ENCODE data around the gene TM7SF3. TPM values are rescaled to one million over a fixed set of nuclear protein-coding genes. Genes with fewer than 3 reads are reported as not detected.
"Not testable (repeated sequence)": the region's sequence is repeated elsewhere in the genome, so short reads cannot be mapped to it uniquely, and the experiment has no call there.

Gene TM7SF3
- total RNA-seq, 4 donors from 2014 or later: 40.1 to 87.5 (median 64.4) TPM

GRCh38 chr12:27024291-27024690, 10.1 kb upstream of the TM7SF3 start:
- no peak for ATAC-seq
- Histone ChIP-seq H3K4me3 (no peak overlapping the region), H3K27me3 (no peaks in the 10 kb centered on the region), H3K27ac (no peak overlapping the region), H3K36me3 (peaks cover 10 to 26% of the 10 kb centered on the region in 2 donors), H3K4me1 (peaks cover 9 to 33% (median 10%) of the 10 kb centered on the region in 3 donors), H3K9me3 (no peaks in the 10 kb centered on the region)
- TF ChIP-seq EP300 (IDR thresholded peaks at IDR 0.05): no peak
- TF ChIP-seq, protein P1, sequence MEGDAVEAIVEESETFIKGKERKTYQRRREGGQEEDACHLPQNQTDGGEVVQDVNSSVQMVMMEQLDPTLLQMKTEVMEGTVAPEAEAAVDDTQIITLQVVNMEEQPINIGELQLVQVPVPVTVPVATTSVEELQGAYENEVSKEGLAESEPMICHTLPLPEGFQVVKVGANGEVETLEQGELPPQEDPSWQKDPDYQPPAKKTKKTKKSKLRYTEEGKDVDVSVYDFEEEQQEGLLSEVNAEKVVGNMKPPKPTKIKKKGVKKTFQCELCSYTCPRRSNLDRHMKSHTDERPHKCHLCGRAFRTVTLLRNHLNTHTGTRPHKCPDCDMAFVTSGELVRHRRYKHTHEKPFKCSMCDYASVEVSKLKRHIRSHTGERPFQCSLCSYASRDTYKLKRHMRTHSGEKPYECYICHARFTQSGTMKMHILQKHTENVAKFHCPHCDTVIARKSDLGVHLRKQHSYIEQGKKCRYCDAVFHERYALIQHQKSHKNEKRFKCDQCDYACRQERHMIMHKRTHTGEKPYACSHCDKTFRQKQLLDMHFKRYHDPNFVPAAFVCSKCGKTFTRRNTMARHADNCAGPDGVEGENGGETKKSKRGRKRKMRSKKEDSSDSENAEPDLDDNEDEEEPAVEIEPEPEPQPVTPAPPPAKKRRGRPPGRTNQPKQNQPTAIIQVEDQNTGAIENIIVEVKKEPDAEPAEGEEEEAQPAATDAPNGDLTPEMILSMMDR (IDR thresholded peaks at IDR 0.05): no peak
- TF ChIP-seq POLR2AphosphoS5 (IDR thresholded peaks at IDR 0.05): no peak
- no peak for TF ChIP-seq POLR2A (IDR thresholded peaks at IDR 0.05)
- WGBS, 2 donors (ENCODE audit: low coverage in 1 of 2): 40 to 50% methylated on average over 1 of the region's 1 CpG

- Histone ChIP-seq H3K9me3 (no peaks in the 10 kb centered on the region), H3K4me1 (peaks cover 9 to 29% (median 10%) of the 10 kb centered on the region in 3 donors), H3K4me3 (no peak overlapping the region), H3K27ac (peak overlapping the region in 1 of 4 donors; percentile 98), H3K36me3 (no peaks in the 10 kb centered on the region), H3K27me3 (no peaks in the 10 kb centered on the region)
- TF ChIP-seq EP300 (IDR thresholded peaks at IDR 0.05): no peak
- TF ChIP-seq, protein P1 (IDR thresholded peaks at IDR 0.05): no peak
- WGBS, 2 donors (ENCODE audit: low coverage in 1 of 2): 92% methylated on average over 2 of the region's 2 CpGs
- no peak for ATAC-seq
Measured at GRCh38 chr12:27020761-27021160, 6.6 kb upstream of the TM7SF3 start.

DNA sequence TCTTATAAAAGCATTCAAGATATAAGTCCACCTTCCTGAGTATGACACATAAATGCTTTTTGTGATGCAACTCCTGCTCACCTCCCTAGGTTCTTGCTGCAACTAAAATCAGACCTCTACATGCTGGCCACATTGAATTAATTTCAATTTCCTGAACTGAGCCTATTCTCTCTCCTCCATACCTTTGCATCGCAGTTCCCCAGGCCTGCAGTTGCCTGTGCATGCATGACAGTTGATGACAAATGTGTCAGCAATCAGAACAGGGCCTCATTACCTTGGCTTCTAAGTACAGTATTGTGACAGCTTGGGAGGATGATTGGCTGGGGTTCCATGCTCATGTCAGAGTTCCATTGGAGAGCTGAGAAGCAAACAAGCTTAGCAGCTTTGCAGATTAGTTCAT, 3.9 kb upstream of the TM7SF3 start:
- H3K27ac ChIP-seq: no peak overlapping the region

GRCh38 chr12:27017163-27017823, 3.1 kb upstream of the TM7SF3 start:
- whole genome bisulfite sequencing, 2 donors (ENCODE audit: low coverage in 1 of 2): 54 to 87% methylated on average over 3 to 4 of the region's 5 CpGs
- not testable (repeated sequence) for ATAC-seq, H3K9me3 ChIP-seq, H3K27me3 ChIP-seq, H3K36me3 ChIP-seq, H3K4me3 ChIP-seq, H3K27ac ChIP-seq
- peaks cover 0 to 29% (median 14%) of the 10 kb centered on the region in 3 donors for H3K4me1 ChIP-seq

More for the DNA sequence above, 3.9 kb upstream of the TM7SF3 start:
- TF ChIP-seq EP300 (IDR thresholded peaks at IDR 0.05) (no peak), POLR2AphosphoS5 (IDR thresholded peaks at IDR 0.05) (no peak), POLR2A (IDR thresholded peaks at IDR 0.05) (no peak)
- TF ChIP-seq, protein P1 (IDR thresholded peaks at IDR 0.05): no peak
- Histone ChIP-seq H3K9me3 (no peaks in the 10 kb centered on the region), H3K27me3 (no peaks in the 10 kb centered on the region), H3K36me3 (no peaks in the 10 kb centered on the region), H3K4me1 (peaks cover 0 to 22% (median 7%) of the 10 kb centered on the region in 3 donors), H3K4me3 (no peak overlapping the region)
- no peak for ATAC-seq
- 80 to 100% methylated on average over 1 of the region's 1 CpG for WGBS, 2 donors (ENCODE audit: low coverage in 1 of 2)

DNA sequence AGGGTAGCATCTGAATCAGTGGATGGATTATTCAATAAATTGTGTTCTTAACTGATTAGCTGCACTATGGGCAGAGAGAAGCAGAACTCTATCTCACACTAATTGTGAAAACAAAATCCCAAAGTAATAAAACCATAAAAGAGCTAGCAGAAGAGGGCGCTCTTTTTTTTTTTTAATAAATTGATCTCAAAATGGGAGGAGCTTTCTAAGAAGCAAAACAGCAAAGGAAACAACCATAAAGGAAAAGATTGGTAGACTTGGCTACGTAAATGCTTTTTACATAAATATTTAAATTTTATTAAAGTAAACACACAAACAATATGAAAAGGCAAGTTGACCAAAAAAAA, 1.5 kb upstream of the TM7SF3 start:
- H3K4me1 ChIP-seq: peaks cover 4 to 45% (median 21%) of the 10 kb centered on the region in 3 donors
- ATAC-seq: no peak
- WGBS, 2 donors (ENCODE audit: low coverage in 1 of 2): 9 to 29% methylated on average over 2 of the region's 2 CpGs
- H3K4me3 ChIP-seq: no peak overlapping the region
- H3K27me3 ChIP-seq: no peaks in the 10 kb centered on the region
- H3K9me3 ChIP-seq: no peaks in the 10 kb centered on the region
- peak overlapping the region in 3 of 4 donors; percentile 92 to 93 (median 92) for H3K27ac ChIP-seq
- TF ChIP-seq, protein P1 (IDR thresholded peaks at IDR 0.05): peak in 3 of 4 experiments; percentile 28 to 51 (median 43)
- no peak for TF ChIP-seq POLR2AphosphoS5 (IDR thresholded peaks at IDR 0.05)
- no peaks in the 10 kb centered on the region for H3K36me3 ChIP-seq
